K562 (cell line): Measurements from ENCODE around the gene TIMP1. TPM values are rescaled to one million over a fixed set of nuclear protein-coding genes. Genes with fewer than 3 reads are reported as not detected.
A peak's percentile ranks its signal among the peaks of the same experiment; 100 is the strongest.

Experiments
- ATAC-seq: fragments of 200-7000 bp; cut with Tn5 transposase; 3 replicates; pipeline ENCODE4 v1.9.1; 2020; ENCODE audit warnings: moderate library complexity
- BruUV-seq: library from RNA; stranded (reverse); fragments of 400-500 nt; replicated peaks from 2 replicates; lab custom pipeline; 2021; lab: Mats Ljungman, UMichigan
- CTCF ChIA-PET: fragments of 300-600 bp; formaldehyde crosslinking; extraction: SDS; loops from one replicate; lab custom pipeline; 2021; ENCODE audit warnings: low intra/inter-chr PET ratio; lab: Yijun Ruan, JAX
- POLR2A ChIA-PET: fragments of 300-600, 350-650 bp; sonication (Branson Sonifier 250); formaldehyde crosslinking; extraction: SDS; loops from one replicate; lab custom pipeline; 2021; ENCODE audit warnings: antibody characterized with exemption, inconsistent platforms; lab: Yijun Ruan, JAX
- DNase-seq, 4 experiments: peaks; one replicate each; pipeline versions ENCODE4 v3.0.0 to v3.0.0-alpha.2; 2011 to 2018; ENCODE audit warnings: low spot score in 3 of 4, mixed read lengths in 3 of 4; ENCODE audit errors: extremely low read depth in 1 of 4
- FAIRE-seq: peaks from 2 replicates; lab custom pipeline; 2011; peaks lifted over from hg19 to GRCh38; lab: Jason Lieb, UNC
- H2AFZ ChIP-seq: 2 replicates; pipeline ENCODE4 v1.6.0; 2011; ENCODE audit warnings: low read depth, low read length, control low read depth, inconsistent platforms
- H3K27ac ChIP-seq: fragments of 200-600 bp; 3 replicates; pipeline ENCODE4 v1.8.0; 2011; ENCODE audit warnings: low read depth, mild to moderate bottlenecking, control low read depth, inconsistent platforms, low read length, moderate library complexity, mixed read lengths; ENCODE audit errors: extremely low read depth
- H3K27me3 ChIP-seq, 2 experiments: fragments of 300-600 bp in 1 of 2; 2 replicates in 1 of 2; 3 replicates in 1 of 2; pipeline versions ENCODE4 v1.6.0 to v1.8.0; 2011; ENCODE audit warnings: inconsistent platforms in 2 of 2, low read length in 2 of 2, mild to moderate bottlenecking in 1 of 2, mixed read lengths in 1 of 2, moderate library complexity in 1 of 2; ENCODE audit not compliant: control insufficient read depth in 2 of 2, insufficient read depth in 2 of 2
- H3K36me3 ChIP-seq: fragments of 300-600 bp; 3 replicates; pipeline ENCODE4 v1.8.0; 2011; ENCODE audit warnings: mild to moderate bottlenecking, low read length, inconsistent platforms; ENCODE audit not compliant: control insufficient read depth, insufficient read depth
- H3K4me1 ChIP-seq, 2 experiments: fragments of 200-600 bp in 1 of 2; replicated peaks in 1 of 2; 2 replicates in 1 of 2; 3 replicates in 1 of 2; pipeline versions ENCODE4 v1.5.1 to v1.8.0; 2011; ENCODE audit warnings: inconsistent platforms in 2 of 2, low read length in 2 of 2, mild to moderate bottlenecking in 1 of 2, mixed read lengths in 1 of 2, moderate library complexity in 1 of 2; ENCODE audit not compliant: control insufficient read depth in 2 of 2, insufficient read depth in 2 of 2
- H3K4me2 ChIP-seq: 2 replicates; pipeline ENCODE4 v1.6.1; 2011; ENCODE audit warnings: low read length, control low read depth, inconsistent platforms, mixed read lengths; ENCODE audit not compliant: insufficient read depth
- H3K4me3 ChIP-seq: fragments of 200-600 bp; sonication (generic), shearing (Covaris generic); 2 replicates; pipeline ENCODE4 v1.5.1; 2016; ENCODE audit warnings: control low read depth, inconsistent platforms
- H3K79me2 ChIP-seq: fragments of 200-600 bp; 3 replicates; pipeline ENCODE4 v1.8.0; 2011; ENCODE audit warnings: low read length, inconsistent platforms; ENCODE audit not compliant: control insufficient read depth, insufficient read depth
- H3K9ac ChIP-seq, 2 experiments: 2 replicates each; pipeline versions ENCODE4 v1.6.0 to v1.6.1; 2011; ENCODE audit warnings: low read depth in 2 of 2, low read length in 2 of 2, control low read depth in 1 of 2, inconsistent platforms in 1 of 2, mild to moderate bottlenecking in 1 of 2, mixed read lengths in 1 of 2; ENCODE audit not compliant: insufficient read depth in 1 of 2
- H3K9me1 ChIP-seq: one replicate; pipeline ENCODE4 v1.6.0; 2011; ENCODE audit warnings: inconsistent platforms, mild to moderate bottlenecking, low read length, moderate library complexity; ENCODE audit not compliant: control insufficient read depth, insufficient read depth
- H3K9me3 ChIP-seq: replicated peaks from 2 replicates; pipeline ENCODE4 v1.5.1; 2011; ENCODE audit warnings: low read depth, low read length, inconsistent platforms; ENCODE audit not compliant: control insufficient read depth, insufficient read depth
- H4K20me1 ChIP-seq: replicated peaks from 2 replicates; pipeline ENCODE4 v1.6.1; 2011; ENCODE audit warnings: low read length, inconsistent platforms, mixed read lengths; ENCODE audit not compliant: control insufficient read depth, insufficient read depth
- C11orf30 ChIP-seq: fragments of 450-650 bp; IDR thresholded peaks from 2 replicates; pipeline ENCODE4 v1.6.1; 2016; ENCODE audit warnings: low read depth, mild to moderate bottlenecking
- HDAC2 ChIP-seq: fragments of 450-650 bp; IDR thresholded peaks from 2 replicates; pipeline ENCODE4 v1.6.1; 2016; ENCODE audit warnings: mild to moderate bottlenecking
- JUNB ChIP-seq: fragments of 450-650 bp; formaldehyde crosslinking; conservative IDR thresholded peaks from 2 replicates; pipeline ENCODE4 v1.4.0; 2020; ENCODE audit warnings: mild to moderate bottlenecking
- MEIS2 ChIP-seq: fragments of 450-650 bp; IDR thresholded peaks from 2 replicates; pipeline ENCODE4 v1.6.1; 2014; ENCODE audit warnings: mild to moderate bottlenecking; ENCODE audit not compliant: partially characterized antibody
- MITF ChIP-seq: IDR thresholded peaks from 2 replicates; pipeline ENCODE4 v1.6.1; 2014; ENCODE audit warnings: antibody characterized with exemption
- PCBP1 ChIP-seq: fragments of 200-400 bp; formaldehyde crosslinking; IDR thresholded peaks from 2 replicates; pipeline ENCODE4 v1.6.1; 2018; ENCODE audit warnings: mild to moderate bottlenecking, low read depth, low read length; ENCODE audit not compliant: poor library complexity, severe bottlenecking
- RFX5 ChIP-seq: IDR thresholded peaks from 2 replicates; pipeline ENCODE4 v1.6.1; 2011; ENCODE audit warnings: low read depth, mild to moderate bottlenecking, improper control_type of control experiment, low read length
- SUPT5H ChIP-seq: fragments of 450-650 bp; IDR thresholded peaks from 2 replicates; pipeline ENCODE4 v1.6.1; 2016
- ZNF143 ChIP-seq: sonication (generic); formaldehyde crosslinking; IDR thresholded peaks from 2 replicates; pipeline ENCODE4 v1.9.0; 2022; ENCODE audit warnings: mild to moderate bottlenecking, missing genetic modification reagents
- WGBS: fragments of 100-300 bp; shearing (Covaris generic); methylation state at CpG from one replicate; pipeline ENCODE4 v1.1.6; 2016; ENCODE audit warnings: low coverage, mixed read lengths; ENCODE audit not compliant: insufficient coverage; ENCODE audit errors: missing lambda C conversion rate; 5-methylcytosine and 5-hydroxymethylcytosine counted together
- in situ Hi-C: fragments of 300-500 bp; cut with MboI; formaldehyde crosslinking; loops from 4 replicates; pipeline ENCODE4 v1.15.0; 2018; ENCODE audit warnings: inconsistent platforms, mixed read lengths
- intact Hi-C: fragments of 100-400 bp; cut with micrococcal nuclease; formaldehyde crosslinking; loops from 2 replicates; pipeline ENCODE4 v1.14.2; 2022
- polyA plus RNA-seq, 8 experiments: library from polyadenylated mRNA; depleted of rRNA in 4 of 8; stranded (reverse) in 5 of 8; unstranded in 3 of 8; fragments of >200 nt; fragmentation: Nextera tagmentation in 2 of 8; fragmentation: Illumina TruSeq in 1 of 8; extraction: Ambion mirVana in 2 of 8; extraction: Trizol in 1 of 8; gene quantifications; 2 replicates each; pipeline versions ENCODE4 v1.2.1 to v1.2.3, GENCODE V29; 2011 to 2014; ENCODE audit warnings: inconsistent platforms in 1 of 8, missing spikeins in 1 of 8
- total RNA-seq, 7 experiments: library from RNA; depleted of rRNA in 6 of 7; stranded (reverse); fragments of >200 nt in 6 of 7; fragmentation: Illumina TruSeq in 2 of 7; extraction: Trizol in 2 of 7; gene quantifications; 2 replicates each; pipeline versions ENCODE4 v1.2.1 to v1.2.3, GENCODE V29; 2011 to 2021; ENCODE audit warnings: low replicate concordance in 1 of 7
- TF ChIP-seq, protein P1 (sequence below), 2 experiments: IDR thresholded peaks; 2 replicates each; pipeline ENCODE4 v1.6.1; 2011; ENCODE audit warnings: borderline replicate concordance in 1 of 2, control low read depth in 1 of 2, low read depth in 1 of 2, low read length in 1 of 2, mild to moderate bottlenecking in 1 of 2, mixed read lengths in 1 of 2, moderate library complexity in 1 of 2; ENCODE audit not compliant: insufficient read depth in 1 of 2, insufficient read length in 1 of 2, poor library complexity in 1 of 2, severe bottlenecking in 1 of 2; ENCODE audit errors: extremely low read depth in 1 of 2

The TIMP1 gene
- total and polyA plus RNA-seq, 9 of the 15 experiments (the other 6 are each of a cell fraction or from before 2014, with no cell fraction given): 115 to 699 (median 273) TPM

DNA sequence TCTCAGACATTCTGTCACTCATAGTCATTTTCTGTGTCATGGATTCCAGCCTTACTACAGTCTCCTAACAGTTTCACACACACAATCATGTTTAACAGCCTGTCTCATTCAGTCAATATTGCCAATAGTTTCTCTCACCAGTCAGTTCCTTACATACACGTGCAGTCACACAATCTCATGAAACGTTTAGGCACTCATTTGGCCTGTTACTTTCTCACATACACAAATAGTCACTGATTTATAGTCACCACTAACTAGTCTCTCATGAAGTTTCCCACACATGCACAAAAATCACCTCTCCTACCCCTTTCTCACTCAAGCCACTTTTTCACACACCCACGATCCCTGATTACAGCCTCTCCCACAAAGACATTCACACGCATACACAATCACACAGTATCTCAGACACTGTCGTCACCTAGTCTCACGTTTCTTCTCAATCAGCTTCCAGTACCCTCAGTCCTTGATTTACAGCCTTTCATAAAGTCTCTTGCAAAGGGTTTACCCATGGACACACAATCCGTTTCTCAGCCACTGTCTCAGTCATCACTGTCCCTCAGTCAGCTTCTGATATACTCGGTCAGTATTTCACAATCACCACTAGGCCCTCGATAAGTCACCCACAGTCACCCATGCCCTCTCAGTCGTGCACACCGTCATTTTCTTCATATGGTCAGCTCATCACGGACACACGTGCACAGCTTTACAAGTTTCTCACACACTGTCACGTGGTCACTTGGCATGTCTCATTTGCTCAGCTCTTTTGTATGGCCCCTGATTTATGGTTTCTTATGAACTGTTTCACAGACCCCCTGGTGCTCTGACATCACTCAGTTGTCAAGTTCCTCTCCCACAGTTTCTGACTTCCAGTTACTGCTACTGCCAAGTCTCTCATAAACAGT is 51.7 kb downstream of the TIMP1 start:
- Histone ChIP-seq H3K27me3 (no peaks in the 10 kb centered on the region), H4K20me1 (no peaks in the 10 kb centered on the region), H3K4me3 (no peak overlapping the region), H3K9ac (no peak overlapping the region), H3K36me3 (peaks cover 38% of the 10 kb centered on the region; the same call in 2 of the 3 replicates), H3K9me1 (no peaks in the 10 kb centered on the region), H2AFZ (no peak overlapping the region), H3K4me1 (peaks cover 8 to 11% of the 10 kb centered on the region in 2 experiments), H3K9me3 (no peaks in the 10 kb centered on the region), H3K79me2 (no peaks in the 10 kb centered on the region), H3K4me2 (no peak overlapping the region), H3K27ac (no peak overlapping the region)
- intact Hi-C loops: no loop called here
- no TSS peak for BruUV-seq
- ATAC-seq (no peak; the same call in 2 of the 3 replicates), FAIRE-seq (no peak), DNase-seq (no peak)
- ChIA-PET CTCF (no interaction called here), POLR2A (interaction anchor here (1.7 kb wide), 1 partner anchor 16 kb away, joined by 4 read pairs; the partner anchor contains the start of gene ELK1)
- in situ Hi-C loops: no loop called here
- 53% methylated on average over 14 of the region's 14 CpGs for WGBS
- TF ChIP-seq ZNF143 (CRISPR knock-in tag): no peak
- TF ChIP-seq SUPT5H: peak; percentile 37; the same call in 1 of the 2 replicates
- no peak for TF ChIP-seq PCBP1
- TF ChIP-seq C11orf30: no peak
- no peak for TF ChIP-seq MITF
- no peak for TF ChIP-seq JUNB (CRISPR knock-in tag)
- TF ChIP-seq HDAC2: no peak
- TF ChIP-seq MEIS2: peak; percentile 12
- no peak for TF ChIP-seq RFX5
- TF ChIP-seq, protein P1, sequence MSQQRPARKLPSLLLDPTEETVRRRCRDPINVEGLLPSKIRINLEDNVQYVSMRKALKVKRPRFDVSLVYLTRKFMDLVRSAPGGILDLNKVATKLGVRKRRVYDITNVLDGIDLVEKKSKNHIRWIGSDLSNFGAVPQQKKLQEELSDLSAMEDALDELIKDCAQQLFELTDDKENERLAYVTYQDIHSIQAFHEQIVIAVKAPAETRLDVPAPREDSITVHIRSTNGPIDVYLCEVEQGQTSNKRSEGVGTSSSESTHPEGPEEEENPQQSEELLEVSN (IDR thresholded peaks at IDR 0.05; ENCODE audit: borderline replicate concordance in 1 of 2, extremely low read depth in 1 of 2, insufficient read depth in 1 of 2, insufficient read length in 1 of 2, low read depth in 1 of 2, low read length in 1 of 2, poor library complexity in 1 of 2, severe bottlenecking in 1 of 2): no peak
